ENCODE measurements around the gene ANTXR2. TPM values are rescaled to one million over a fixed set of nuclear protein-coding genes. Genes with fewer than 3 reads are reported as not detected.

Gene ANTXR2
- total RNA-seq, 1 experiment from 2014 or later: 31.0 TPM

DNA sequence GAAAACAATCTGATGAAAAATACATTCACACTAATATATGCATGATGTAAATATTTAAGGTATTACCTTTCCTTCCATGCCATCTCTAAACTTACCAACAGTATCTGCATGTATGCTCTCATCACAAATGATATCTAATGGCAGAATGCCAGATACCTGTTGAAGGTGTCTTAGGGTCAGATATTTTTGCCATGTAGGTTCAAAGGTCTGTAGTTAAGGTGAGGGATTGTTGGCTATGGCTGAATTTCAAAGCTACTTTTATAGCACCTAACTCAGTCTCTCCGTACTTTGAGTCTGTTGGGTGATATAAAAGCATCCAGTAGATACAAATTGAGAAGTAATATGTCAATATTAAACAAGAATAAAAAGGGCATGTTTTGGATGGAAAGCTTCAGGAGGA, 19.8 kb upstream of the ANTXR2 start:
- BruUV-seq (replicated peaks): no TSS peak
- CTCF ChIA-PET: no interaction called here
- no peak for DNase-seq (ENCODE audit: unreplicated experiment)
- Mint-ChIP-seq H3K9me3 (ENCODE audit: unreplicated experiment) (no peaks in the 10 kb centered on the region), H3K4me1 (ENCODE audit: insufficient read depth, unreplicated experiment) (peaks cover 14% of the 10 kb centered on the region), H3K27me3 (ENCODE audit: insufficient read depth, unreplicated experiment) (no peaks in the 10 kb centered on the region), H3K27ac (ENCODE audit: low read depth, unreplicated experiment) (no peak overlapping the region), H3K4me3 (ENCODE audit: unreplicated experiment) (no peak overlapping the region), H3K36me3 (ENCODE audit: insufficient read depth, unreplicated experiment) (no peaks in the 10 kb centered on the region)
- intact Hi-C loops (cut with micrococcal nuclease): no loop called here
- POLR2A ChIA-PET: no interaction called here
- TF ChIP-seq, protein P1, sequence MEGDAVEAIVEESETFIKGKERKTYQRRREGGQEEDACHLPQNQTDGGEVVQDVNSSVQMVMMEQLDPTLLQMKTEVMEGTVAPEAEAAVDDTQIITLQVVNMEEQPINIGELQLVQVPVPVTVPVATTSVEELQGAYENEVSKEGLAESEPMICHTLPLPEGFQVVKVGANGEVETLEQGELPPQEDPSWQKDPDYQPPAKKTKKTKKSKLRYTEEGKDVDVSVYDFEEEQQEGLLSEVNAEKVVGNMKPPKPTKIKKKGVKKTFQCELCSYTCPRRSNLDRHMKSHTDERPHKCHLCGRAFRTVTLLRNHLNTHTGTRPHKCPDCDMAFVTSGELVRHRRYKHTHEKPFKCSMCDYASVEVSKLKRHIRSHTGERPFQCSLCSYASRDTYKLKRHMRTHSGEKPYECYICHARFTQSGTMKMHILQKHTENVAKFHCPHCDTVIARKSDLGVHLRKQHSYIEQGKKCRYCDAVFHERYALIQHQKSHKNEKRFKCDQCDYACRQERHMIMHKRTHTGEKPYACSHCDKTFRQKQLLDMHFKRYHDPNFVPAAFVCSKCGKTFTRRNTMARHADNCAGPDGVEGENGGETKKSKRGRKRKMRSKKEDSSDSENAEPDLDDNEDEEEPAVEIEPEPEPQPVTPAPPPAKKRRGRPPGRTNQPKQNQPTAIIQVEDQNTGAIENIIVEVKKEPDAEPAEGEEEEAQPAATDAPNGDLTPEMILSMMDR (IDR thresholded peaks at IDR 0.05; ENCODE audit: unreplicated experiment): no peak

DNA sequence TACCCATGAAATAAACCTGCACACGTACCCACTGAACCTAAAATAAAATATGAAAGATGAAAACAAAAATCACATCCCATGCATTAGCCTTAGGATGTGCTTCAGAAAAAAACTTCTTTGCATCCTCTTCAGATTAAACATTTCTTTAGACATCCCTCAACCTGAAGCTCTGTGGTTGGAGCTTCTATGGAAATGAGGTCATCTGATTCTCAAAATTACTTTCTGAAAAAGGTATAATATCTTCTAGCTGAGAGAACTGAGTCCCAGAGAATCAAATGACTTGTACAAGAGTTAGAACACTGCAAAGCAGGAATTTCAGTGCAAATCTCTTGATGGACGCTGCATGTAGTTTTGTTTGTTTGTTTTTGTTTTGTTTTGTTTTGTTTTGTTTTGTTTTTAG, 19.1 kb upstream of the ANTXR2 start:
- TF ChIP-seq, protein P1 (IDR thresholded peaks at IDR 0.05; ENCODE audit: unreplicated experiment): no peak
- BruUV-seq (replicated peaks): no TSS peak
- Mint-ChIP-seq H3K27me3 (ENCODE audit: insufficient read depth, unreplicated experiment) (no peaks in the 10 kb centered on the region), H3K27ac (ENCODE audit: low read depth, unreplicated experiment) (no peak overlapping the region), H3K36me3 (ENCODE audit: insufficient read depth, unreplicated experiment) (no peaks in the 10 kb centered on the region), H3K4me1 (ENCODE audit: insufficient read depth, unreplicated experiment) (peaks cover 8% of the 10 kb centered on the region), H3K4me3 (ENCODE audit: unreplicated experiment) (no peak overlapping the region), H3K9me3 (ENCODE audit: unreplicated experiment) (no peaks in the 10 kb centered on the region)
- intact Hi-C loops (cut with micrococcal nuclease): no loop called here
- DNase-seq (ENCODE audit: unreplicated experiment): no peak
- POLR2A ChIA-PET: no interaction called here
- CTCF ChIA-PET: interaction anchor here (0.6 kb wide), 1 partner anchor 28 kb away, joined by 3 read pairs; no protein-coding TSS in a partner anchor

DNA sequence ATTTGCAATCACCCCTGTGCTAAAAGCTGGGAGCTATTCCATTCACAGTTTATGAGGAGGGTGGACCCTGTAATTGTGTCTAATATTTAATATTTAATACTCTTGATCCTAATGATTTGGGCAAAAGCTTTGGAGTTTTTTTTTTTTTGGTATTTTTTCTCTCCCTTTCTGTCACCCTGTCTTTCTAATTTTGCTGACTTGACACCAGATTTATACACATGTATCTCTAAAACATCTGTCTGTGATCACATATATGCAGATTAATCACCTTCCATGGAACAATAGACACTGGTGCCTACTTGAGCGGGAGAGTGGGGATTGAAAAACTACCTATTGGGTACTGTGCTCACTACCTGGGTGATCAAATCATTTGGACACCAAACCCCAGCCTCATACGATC, 18.7 kb upstream of the ANTXR2 start:
- TF ChIP-seq, protein P1 (IDR thresholded peaks at IDR 0.05; ENCODE audit: unreplicated experiment): no peak
- no peak overlapping the region for H3K4me3 Mint-ChIP-seq (ENCODE audit: unreplicated experiment)
- H3K9me3 Mint-ChIP-seq (ENCODE audit: unreplicated experiment): no peaks in the 10 kb centered on the region
- H3K36me3 Mint-ChIP-seq (ENCODE audit: insufficient read depth, unreplicated experiment): no peaks in the 10 kb centered on the region
- H3K4me1 Mint-ChIP-seq (ENCODE audit: insufficient read depth, unreplicated experiment): peaks cover 7% of the 10 kb centered on the region
- intact Hi-C loops (cut with micrococcal nuclease): no loop called here
- no peak for DNase-seq (ENCODE audit: unreplicated experiment)
- BruUV-seq (replicated peaks): no TSS peak
- POLR2A ChIA-PET: interaction anchor here (0.7 kb wide), 1 partner anchor 27 kb away, joined by 3 read pairs; no protein-coding TSS in a partner anchor
- CTCF ChIA-PET: interaction anchor here (0.6 kb wide), 1 partner anchor 751 kb away, joined by 3 read pairs; no protein-coding TSS in a partner anchor
- H3K27me3 Mint-ChIP-seq (ENCODE audit: insufficient read depth, unreplicated experiment): no peaks in the 10 kb centered on the region
- no peak overlapping the region for H3K27ac Mint-ChIP-seq (ENCODE audit: low read depth, unreplicated experiment)

DNA sequence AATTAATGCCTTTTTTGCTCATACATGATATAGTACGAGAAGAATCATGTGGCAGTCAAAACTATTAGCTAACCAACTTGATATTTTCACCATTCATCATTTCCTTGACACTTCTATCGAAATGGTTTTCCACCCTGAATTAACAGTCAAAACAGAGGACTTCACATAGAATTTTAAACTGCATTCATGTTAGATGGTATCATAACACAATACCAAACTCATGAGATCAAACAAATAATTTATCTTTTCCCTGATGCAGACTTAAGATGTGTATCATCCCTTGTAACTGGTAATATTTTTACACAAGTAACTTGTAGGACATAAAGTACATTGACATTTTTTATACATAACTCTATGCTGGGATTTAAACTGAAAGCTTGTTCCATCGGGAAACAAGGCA, 18.2 kb upstream of the ANTXR2 start:
- CTCF ChIA-PET: interaction anchor here (0.6 kb wide), 1 partner anchor 751 kb away, joined by 3 read pairs; no protein-coding TSS in a partner anchor
- H3K27ac Mint-ChIP-seq (ENCODE audit: low read depth, unreplicated experiment): no peak overlapping the region

More for the DNA sequence above, 18.2 kb upstream of the ANTXR2 start:
- no TSS peak for BruUV-seq (replicated peaks)
- no peak for DNase-seq (ENCODE audit: unreplicated experiment)
- intact Hi-C loops (cut with micrococcal nuclease): no loop called here
- H3K4me3 Mint-ChIP-seq (ENCODE audit: unreplicated experiment): no peak overlapping the region
- H3K4me1 Mint-ChIP-seq (ENCODE audit: insufficient read depth, unreplicated experiment): peaks cover 6% of the 10 kb centered on the region
- POLR2A ChIA-PET: interaction anchor here (0.7 kb wide), 1 partner anchor 27 kb away, joined by 3 read pairs; no protein-coding TSS in a partner anchor
- H3K36me3 Mint-ChIP-seq (ENCODE audit: insufficient read depth, unreplicated experiment): no peaks in the 10 kb centered on the region
- H3K9me3 Mint-ChIP-seq (ENCODE audit: unreplicated experiment): no peaks in the 10 kb centered on the region
- TF ChIP-seq, protein P1 (IDR thresholded peaks at IDR 0.05; ENCODE audit: unreplicated experiment): no peak
- no peaks in the 10 kb centered on the region for H3K27me3 Mint-ChIP-seq (ENCODE audit: insufficient read depth, unreplicated experiment)
